Measurements from ENCODE around the gene WDR64. TPM values are rescaled to one million over a fixed set of nuclear protein-coding genes. Genes with fewer than 3 reads are reported as not detected.

The WDR64 gene
- total and polyA plus RNA-seq, 2 of the 4 experiments (the other 2 are of a cell fraction): not detected

DNA sequence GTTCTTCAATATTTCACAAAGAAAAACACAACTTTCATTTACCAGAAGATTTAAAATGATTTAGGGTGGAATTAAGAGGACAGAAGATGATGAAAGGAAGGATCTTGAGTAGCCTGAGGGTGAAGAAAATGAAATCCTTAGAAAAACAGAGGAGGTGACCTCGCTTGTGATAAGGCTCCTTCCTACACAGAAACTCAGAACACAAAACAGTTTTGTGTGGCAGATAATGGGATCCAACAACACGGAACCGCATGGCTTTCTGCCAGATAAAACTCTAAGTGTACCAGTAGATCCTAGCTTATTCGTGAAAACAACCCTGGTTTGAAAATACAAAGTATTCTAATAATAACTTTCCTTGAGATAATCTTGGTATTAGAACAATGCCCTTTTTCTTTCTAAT, 121.9 kb downstream of the WDR64 start:
- ChIA-PET POLR2A (ENCODE audit: unreplicated experiment) (no interaction called here), CTCF (interaction anchor here (1.4 kb wide), 1 partner anchor 12 kb away, joined by 3 read pairs; no protein-coding TSS in a partner anchor)
- Histone ChIP-seq H4K91ac (ENCODE audit: insufficient read depth, low read depth, low read length) (no peak overlapping the region), H3K9me1 (ENCODE audit: insufficient read depth, low read length) (no peaks in the 10 kb centered on the region), H2BK15ac (ENCODE audit: low read depth, low read length) (no peak overlapping the region), H4K20me1 (ENCODE audit: insufficient read depth, low read length) (no peaks in the 10 kb centered on the region), H3K4ac (ENCODE audit: low read depth, low read length) (no peak overlapping the region), H2BK20ac (ENCODE audit: low read depth, low read length) (no peak overlapping the region), H2BK5ac (ENCODE audit: low read depth, low read length, poor library complexity, severe bottlenecking) (no peak overlapping the region), H2AK9ac (replicated peaks; ENCODE audit: low read depth, low read length, poor library complexity) (no peak overlapping the region), H3K9me3 (ENCODE audit: control insufficient read depth, insufficient read depth, low read length) (no peaks in the 10 kb centered on the region), H4K5ac (ENCODE audit: low read depth, low read length) (no peak overlapping the region), H3K23ac (ENCODE audit: low read depth, low read length) (no peak overlapping the region), H2AK5ac (ENCODE audit: low read depth, low read length) (no peak overlapping the region), H2BK120ac (ENCODE audit: low read depth, low read length) (no peak overlapping the region), H3K27me3 (ENCODE audit: control insufficient read depth, insufficient read depth, low read length) (no peaks in the 10 kb centered on the region; the same call in 1 of the 2 replicates), H3K14ac (replicated peaks; ENCODE audit: low read depth, low read length) (no peak overlapping the region), H3K4me3 (ENCODE audit: insufficient read depth, low read depth, low read length) (no peak overlapping the region), H3K18ac (ENCODE audit: low read depth, low read length) (no peak overlapping the region), H2AFZ (replicated peaks; ENCODE audit: low read length, poor library complexity) (no peak overlapping the region), H3K9ac (ENCODE audit: low read depth, low read length) (no peak overlapping the region), H4K8ac (ENCODE audit: low read depth in 2 of 2, low read length in 2 of 2) (no peak overlapping the region), H3K27ac (ENCODE audit: insufficient read depth, low read length) (no peak overlapping the region), H3K4me1 (ENCODE audit: control insufficient read depth, insufficient read depth, low read length) (no peaks in the 10 kb centered on the region), H3K4me2 (ENCODE audit: low read depth, low read length) (no peak overlapping the region), H3K79me1 (ENCODE audit: low read depth in 1 of 2, low read length in 2 of 2) (no peaks in the 10 kb centered on the region), H3K56ac (ENCODE audit: extremely low read depth, insufficient read depth, low read length) (no peak overlapping the region), H3K36me3 (ENCODE audit: control insufficient read depth, insufficient read depth, low read length) (no peaks in the 10 kb centered on the region)
- in situ Hi-C loops (cut with MboI; ENCODE audit: low sequenced_read_pairs): no loop called here
- DNase-seq: no peak
- BruUV-seq (replicated peaks): no TSS peak
- no CpG with 5 or more reads among the region's 4 CpGs for WGBS, 2 experiments (ENCODE audit: extremely low coverage in 2 of 2, insufficient read length in 1 of 2)
- dilution Hi-C loops (cut with HindIII; ENCODE audit: low sequenced_read_pairs, unreplicated experiment): no loop called here
- no peak for ATAC-seq (ENCODE audit: low read depth)
- intact Hi-C loops (cut with micrococcal nuclease): no loop called here
- TF ChIP-seq, protein P1, sequence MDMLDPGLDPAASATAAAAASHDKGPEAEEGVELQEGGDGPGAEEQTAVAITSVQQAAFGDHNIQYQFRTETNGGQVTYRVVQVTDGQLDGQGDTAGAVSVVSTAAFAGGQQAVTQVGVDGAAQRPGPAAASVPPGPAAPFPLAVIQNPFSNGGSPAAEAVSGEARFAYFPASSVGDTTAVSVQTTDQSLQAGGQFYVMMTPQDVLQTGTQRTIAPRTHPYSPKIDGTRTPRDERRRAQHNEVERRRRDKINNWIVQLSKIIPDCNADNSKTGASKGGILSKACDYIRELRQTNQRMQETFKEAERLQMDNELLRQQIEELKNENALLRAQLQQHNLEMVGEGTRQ (IDR thresholded peaks at IDR 0.05; ENCODE audit: low read depth, low read length): no peak
- TF ChIP-seq FOS (IDR thresholded peaks at IDR 0.05; ENCODE audit: low read depth, low read length): no peak
- TF ChIP-seq BHLHE40 (IDR thresholded peaks at IDR 0.05; ENCODE audit: low read depth, low read length): no peak
- TF ChIP-seq, protein P2, sequence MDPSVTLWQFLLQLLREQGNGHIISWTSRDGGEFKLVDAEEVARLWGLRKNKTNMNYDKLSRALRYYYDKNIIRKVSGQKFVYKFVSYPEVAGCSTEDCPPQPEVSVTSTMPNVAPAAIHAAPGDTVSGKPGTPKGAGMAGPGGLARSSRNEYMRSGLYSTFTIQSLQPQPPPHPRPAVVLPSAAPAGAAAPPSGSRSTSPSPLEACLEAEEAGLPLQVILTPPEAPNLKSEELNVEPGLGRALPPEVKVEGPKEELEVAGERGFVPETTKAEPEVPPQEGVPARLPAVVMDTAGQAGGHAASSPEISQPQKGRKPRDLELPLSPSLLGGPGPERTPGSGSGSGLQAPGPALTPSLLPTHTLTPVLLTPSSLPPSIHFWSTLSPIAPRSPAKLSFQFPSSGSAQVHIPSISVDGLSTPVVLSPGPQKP (IDR thresholded peaks at IDR 0.05; ENCODE audit: borderline replicate concordance, low read depth, low read length): no peak
- no peak for TF ChIP-seq MXI1 (IDR thresholded peaks at IDR 0.05; ENCODE audit: borderline replicate concordance, low read depth, low read length)
- TF ChIP-seq MAFK (IDR thresholded peaks at IDR 0.05; ENCODE audit: low read depth, low read length): no peak
- TF ChIP-seq, protein P3, sequence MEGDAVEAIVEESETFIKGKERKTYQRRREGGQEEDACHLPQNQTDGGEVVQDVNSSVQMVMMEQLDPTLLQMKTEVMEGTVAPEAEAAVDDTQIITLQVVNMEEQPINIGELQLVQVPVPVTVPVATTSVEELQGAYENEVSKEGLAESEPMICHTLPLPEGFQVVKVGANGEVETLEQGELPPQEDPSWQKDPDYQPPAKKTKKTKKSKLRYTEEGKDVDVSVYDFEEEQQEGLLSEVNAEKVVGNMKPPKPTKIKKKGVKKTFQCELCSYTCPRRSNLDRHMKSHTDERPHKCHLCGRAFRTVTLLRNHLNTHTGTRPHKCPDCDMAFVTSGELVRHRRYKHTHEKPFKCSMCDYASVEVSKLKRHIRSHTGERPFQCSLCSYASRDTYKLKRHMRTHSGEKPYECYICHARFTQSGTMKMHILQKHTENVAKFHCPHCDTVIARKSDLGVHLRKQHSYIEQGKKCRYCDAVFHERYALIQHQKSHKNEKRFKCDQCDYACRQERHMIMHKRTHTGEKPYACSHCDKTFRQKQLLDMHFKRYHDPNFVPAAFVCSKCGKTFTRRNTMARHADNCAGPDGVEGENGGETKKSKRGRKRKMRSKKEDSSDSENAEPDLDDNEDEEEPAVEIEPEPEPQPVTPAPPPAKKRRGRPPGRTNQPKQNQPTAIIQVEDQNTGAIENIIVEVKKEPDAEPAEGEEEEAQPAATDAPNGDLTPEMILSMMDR (conservative IDR thresholded peaks at IDR 0.05; ENCODE audit: low read depth, low read length): no peak
- TF ChIP-seq RAD21 (IDR thresholded peaks at IDR 0.05; ENCODE audit: low read length): no peak
- no peak for TF ChIP-seq CHD1 (IDR thresholded peaks at IDR 0.05; ENCODE audit: low read depth, low read length)
- TF ChIP-seq RCOR1 (IDR thresholded peaks at IDR 0.05; ENCODE audit: insufficient replicate concordance, low read length): no peak
